Mucosa of gallbladder (tissue), 1 donor: ENCODE data around the gene KRT82. TPM values are rescaled to one million over a fixed set of nuclear protein-coding genes. Genes with fewer than 3 reads are reported as not detected.
A peak's percentile ranks its signal among the peaks of the same experiment; 100 is the strongest.
"Not testable (repeated sequence)": the region's sequence is repeated elsewhere in the genome, so short reads cannot be mapped to it uniquely, and the experiment has no call there.

Source experiments
- DNase-seq: peaks from one replicate; pipeline ENCODE4 v3.0.0-alpha.2; 2020; ENCODE audit warnings: low spot score
- total RNA-seq: library from RNA; stranded (reverse); gene quantifications from one replicate; pipeline ENCODE4 v1.2.1, GENCODE V29; 2021
- donor health status: DM: no; HTN: no; CAD: no.

KRT82 gene
- total RNA-seq: not detected

- DNase-seq: no peak
These were observed at the start of gene KRT82 for GRCh38 chr12:52405922-52406385. Gene KRT82 (minus strand): TSS chr12:52406335. CDS start chr12:52406277, 58 bp downstream.

GRCh38 chr12:52455821-52456220 is 49.7 kb upstream of the KRT82 start:
- DNase-seq: no peak

- DNase-seq: no peak
These were observed 48.5 kb upstream of the KRT82 start for GRCh38 chr12:52454411-52455201.

- DNase-seq: no peak
These were observed 46.0 kb upstream of the KRT82 start, which contains the start of gene KRT6B for GRCh38 chr12:52452101-52452500. Gene KRT6B (minus strand): TSS chr12:52452146. CDS start chr12:52452078, 68 bp downstream.

GRCh38 chr12:52448228-52448627 is 42.1 kb upstream of the KRT82 start:
- DNase-seq: no peak

- not testable (repeated sequence) for DNase-seq
These were observed 41.1 kb upstream of the KRT82 start for GRCh38 chr12:52447196-52447595.

- no peak for DNase-seq
These were observed 40.4 kb upstream of the KRT82 start for GRCh38 chr12:52446367-52447045.

- no peak for DNase-seq
These were observed 39.7 kb upstream of the KRT82 start for GRCh38 chr12:52445876-52446275.

GRCh38 chr12:52444647-52445595 is 38.8 kb upstream of the KRT82 start:
- no peak for DNase-seq

GRCh38 chr12:52443966-52444365 is 37.8 kb upstream of the KRT82 start:
- no peak for DNase-seq

- DNase-seq: peak; percentile 25
These were observed 36.5 kb upstream of the KRT82 start for GRCh38 chr12:52442600-52443061.

GRCh38 chr12:52441320-52441911 is 35.3 kb upstream of the KRT82 start:
- no peak for DNase-seq

- DNase-seq: no peak
These were observed 34.7 kb upstream of the KRT82 start for GRCh38 chr12:52440821-52441319.

- no peak for DNase-seq
These were observed 33.7 kb upstream of the KRT82 start for GRCh38 chr12:52439845-52440244.

GRCh38 chr12:52439420-52439819 is 33.3 kb upstream of the KRT82 start:
- DNase-seq: no peak

GRCh38 chr12:52438305-52439301 is 32.5 kb upstream of the KRT82 start:
- DNase-seq: no peak

- no peak for DNase-seq
These were observed 31.4 kb upstream of the KRT82 start for GRCh38 chr12:52437508-52437907.

GRCh38 chr12:52436828-52437474 is 30.8 kb upstream of the KRT82 start:
- no peak for DNase-seq
